ENCODE results near the gene TNFSF10. TPM values are rescaled to one million over a fixed set of nuclear protein-coding genes. Genes with fewer than 3 reads are reported as not detected.
"Not testable (repeated sequence)": the region's sequence is repeated elsewhere in the genome, so short reads cannot be mapped to it uniquely, and the experiment has no call there.

TNFSF10 gene
- total RNA-seq (ENCODE audit: low replicate concordance): 1.1 and 5.0 TPM in 2 replicates

DNA sequence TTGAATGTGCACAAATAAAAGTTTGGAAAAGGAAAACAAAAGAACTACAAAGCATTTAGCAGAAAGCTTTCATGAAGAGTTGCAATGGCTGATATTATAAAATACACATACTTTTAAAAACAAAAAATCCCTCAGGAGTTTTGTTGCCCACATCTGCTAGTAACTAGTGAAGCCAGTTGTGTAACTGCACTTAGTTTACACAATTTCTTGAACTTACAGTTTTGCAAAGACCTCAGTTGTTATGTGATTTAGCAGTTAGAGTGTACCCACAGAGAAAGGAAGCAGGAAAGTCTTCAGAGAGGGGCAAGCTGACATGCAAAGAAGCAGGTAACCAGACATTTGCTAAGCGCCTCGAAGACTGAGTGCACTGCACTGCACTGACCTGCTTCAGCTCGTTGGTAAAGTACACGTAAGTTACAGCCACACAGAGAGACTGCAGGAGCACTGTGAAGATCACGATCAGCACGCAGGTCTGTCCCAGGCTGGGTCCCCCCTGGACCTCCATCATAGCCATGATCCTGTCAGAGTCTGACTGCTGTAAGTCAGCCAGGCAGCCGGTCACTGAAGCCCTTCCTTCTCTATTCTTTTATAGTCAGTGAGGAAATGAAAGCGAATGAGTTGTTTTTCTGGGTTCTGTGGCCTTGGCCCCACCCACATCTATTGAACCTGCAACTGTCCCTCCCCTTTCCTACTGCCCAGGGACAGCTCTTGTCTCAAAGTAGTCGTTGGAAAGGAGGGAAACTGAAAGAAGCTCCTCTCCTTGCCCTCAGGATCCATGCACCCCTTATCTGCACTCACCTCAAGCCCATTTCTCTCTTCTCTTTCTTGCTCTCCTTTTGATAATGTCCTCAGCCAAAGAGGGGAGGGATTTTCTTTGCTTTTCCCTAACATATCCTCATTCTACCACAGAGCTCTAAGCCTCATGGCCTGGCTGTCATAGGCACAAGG, at the start of gene TNFSF10:
Gene TNFSF10 (minus strand): TSS at position 560 of the 948 bp plus-strand sequence. CDS start 46 bp downstream, at position 514.
- peak; percentile 27 for DNase-seq (ENCODE audit: low read depth)
- peak within 1 kb of the TSS; percentile 63 for H3K4me3 ChIP-seq (ENCODE audit: low read depth, low read length)
- TF ChIP-seq, protein P1, sequence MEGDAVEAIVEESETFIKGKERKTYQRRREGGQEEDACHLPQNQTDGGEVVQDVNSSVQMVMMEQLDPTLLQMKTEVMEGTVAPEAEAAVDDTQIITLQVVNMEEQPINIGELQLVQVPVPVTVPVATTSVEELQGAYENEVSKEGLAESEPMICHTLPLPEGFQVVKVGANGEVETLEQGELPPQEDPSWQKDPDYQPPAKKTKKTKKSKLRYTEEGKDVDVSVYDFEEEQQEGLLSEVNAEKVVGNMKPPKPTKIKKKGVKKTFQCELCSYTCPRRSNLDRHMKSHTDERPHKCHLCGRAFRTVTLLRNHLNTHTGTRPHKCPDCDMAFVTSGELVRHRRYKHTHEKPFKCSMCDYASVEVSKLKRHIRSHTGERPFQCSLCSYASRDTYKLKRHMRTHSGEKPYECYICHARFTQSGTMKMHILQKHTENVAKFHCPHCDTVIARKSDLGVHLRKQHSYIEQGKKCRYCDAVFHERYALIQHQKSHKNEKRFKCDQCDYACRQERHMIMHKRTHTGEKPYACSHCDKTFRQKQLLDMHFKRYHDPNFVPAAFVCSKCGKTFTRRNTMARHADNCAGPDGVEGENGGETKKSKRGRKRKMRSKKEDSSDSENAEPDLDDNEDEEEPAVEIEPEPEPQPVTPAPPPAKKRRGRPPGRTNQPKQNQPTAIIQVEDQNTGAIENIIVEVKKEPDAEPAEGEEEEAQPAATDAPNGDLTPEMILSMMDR (IDR thresholded peaks at IDR 0.05; ENCODE audit: insufficient read depth, low read length): no peak

DNA sequence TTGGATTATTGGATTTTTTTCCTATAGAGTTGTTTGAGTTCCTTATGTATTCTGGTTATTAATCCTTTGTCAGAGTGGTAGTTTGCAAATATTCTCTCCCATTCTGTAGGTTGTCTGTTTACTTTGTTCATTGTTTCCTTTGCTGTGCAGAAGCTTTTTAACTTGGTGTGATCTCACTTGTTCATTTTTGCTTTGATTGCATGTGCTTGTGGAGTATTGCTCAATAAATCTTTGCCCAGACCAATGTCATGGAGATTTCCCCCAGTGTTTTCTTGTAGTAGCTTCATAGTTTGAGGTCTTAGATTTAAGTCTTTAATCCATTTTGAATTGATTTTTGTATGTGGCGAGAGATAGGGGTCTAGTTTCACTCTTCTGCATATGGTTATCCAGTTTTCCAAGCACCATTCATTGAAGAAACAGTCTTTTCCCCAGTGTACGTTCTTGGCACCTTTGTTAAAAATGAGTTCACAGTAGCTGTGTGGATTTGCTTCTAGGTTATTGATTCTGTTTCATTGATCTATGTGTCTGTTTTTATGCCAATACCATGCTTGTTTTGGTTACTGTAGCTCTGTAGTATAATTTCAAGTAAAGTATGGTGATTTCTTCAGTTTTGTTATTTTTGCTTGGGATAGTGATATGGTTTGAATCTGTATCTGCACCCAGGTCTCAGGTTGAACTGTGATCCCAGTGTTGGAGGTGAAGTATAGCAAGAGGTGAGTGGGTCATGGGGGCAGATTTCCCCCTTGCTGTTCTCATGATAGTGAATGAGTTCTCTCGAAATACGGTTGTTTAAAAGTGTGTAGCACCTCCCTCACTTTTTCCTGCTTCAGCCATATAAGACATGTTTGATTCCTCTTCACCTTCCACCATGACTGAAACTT, 46.1 kb upstream of the TNFSF10 start:
- H3K4me3 ChIP-seq (ENCODE audit: low read depth, low read length): no peak overlapping the region
- DNase-seq (ENCODE audit: low read depth): no peak
- TF ChIP-seq, protein P1 (IDR thresholded peaks at IDR 0.05; ENCODE audit: insufficient read depth, low read length): no peak

DNA sequence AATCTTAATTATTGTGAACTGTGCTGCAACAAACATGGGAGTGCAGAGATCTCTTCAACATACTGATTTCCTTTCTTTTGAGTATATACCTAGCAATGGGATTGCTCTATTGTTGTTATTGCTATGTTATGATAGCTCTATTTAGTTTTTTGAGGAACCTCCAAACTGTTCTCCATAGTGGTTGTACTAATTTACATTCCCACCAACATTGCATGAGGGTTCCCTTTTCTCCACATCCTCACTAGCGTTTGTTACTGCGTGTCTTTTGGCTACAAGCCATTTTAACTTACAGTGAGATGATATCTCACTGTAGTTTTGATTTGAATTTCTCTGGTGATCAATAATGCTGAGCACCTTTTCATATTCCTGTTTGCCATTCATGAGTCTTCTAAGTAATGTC, 45.5 kb upstream of the TNFSF10 start:
- TF ChIP-seq, protein P1 (IDR thresholded peaks at IDR 0.05; ENCODE audit: insufficient read depth, low read length): no peak
- no peak for DNase-seq (ENCODE audit: low read depth)
- H3K4me3 ChIP-seq (ENCODE audit: low read depth, low read length): no peak overlapping the region

DNA sequence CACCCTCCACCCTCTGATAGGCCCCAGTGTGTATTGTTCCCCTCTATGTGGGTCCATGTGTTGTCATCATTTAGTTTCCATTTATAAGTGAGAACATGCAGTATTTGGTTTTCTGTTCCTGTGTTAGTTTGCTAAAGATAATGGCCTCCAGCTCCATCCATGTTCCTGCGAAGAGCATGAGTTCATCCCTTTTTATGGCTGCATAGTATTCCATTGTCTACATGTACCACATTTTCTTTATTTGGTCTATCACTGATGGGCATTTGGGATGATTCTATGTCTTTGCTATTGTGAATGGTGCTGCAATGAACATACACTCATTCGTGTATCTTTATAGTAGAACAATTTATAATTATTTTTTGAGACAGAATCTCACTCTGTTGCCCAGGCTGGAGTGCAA, 43.6 kb upstream of the TNFSF10 start:
- DNase-seq (ENCODE audit: low read depth); H3K4me3 ChIP-seq (ENCODE audit: low read depth, low read length): not testable (repeated sequence)

DNA sequence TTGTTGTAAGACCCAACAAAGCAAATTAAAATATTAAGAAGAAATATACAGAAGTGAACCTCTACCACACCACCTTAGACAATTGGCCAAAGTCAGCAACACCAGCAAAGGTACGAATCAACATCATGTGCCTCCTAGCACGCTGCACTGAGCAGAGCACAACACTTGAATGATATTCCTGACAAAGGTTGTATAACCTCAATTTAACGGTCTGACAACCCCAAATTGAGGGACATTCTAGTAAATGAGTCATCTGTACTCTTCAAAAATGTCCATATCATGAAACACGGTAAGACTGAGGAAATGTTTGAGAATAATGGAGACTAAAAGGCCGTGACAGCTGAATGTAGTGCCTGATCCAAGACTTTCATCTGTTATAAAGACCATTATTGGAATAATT, 41.3 kb upstream of the TNFSF10 start:
- no peak for DNase-seq (ENCODE audit: low read depth)
- no peak overlapping the region for H3K4me3 ChIP-seq (ENCODE audit: low read depth, low read length)
- TF ChIP-seq, protein P1 (IDR thresholded peaks at IDR 0.05; ENCODE audit: insufficient read depth, low read length): no peak

DNA sequence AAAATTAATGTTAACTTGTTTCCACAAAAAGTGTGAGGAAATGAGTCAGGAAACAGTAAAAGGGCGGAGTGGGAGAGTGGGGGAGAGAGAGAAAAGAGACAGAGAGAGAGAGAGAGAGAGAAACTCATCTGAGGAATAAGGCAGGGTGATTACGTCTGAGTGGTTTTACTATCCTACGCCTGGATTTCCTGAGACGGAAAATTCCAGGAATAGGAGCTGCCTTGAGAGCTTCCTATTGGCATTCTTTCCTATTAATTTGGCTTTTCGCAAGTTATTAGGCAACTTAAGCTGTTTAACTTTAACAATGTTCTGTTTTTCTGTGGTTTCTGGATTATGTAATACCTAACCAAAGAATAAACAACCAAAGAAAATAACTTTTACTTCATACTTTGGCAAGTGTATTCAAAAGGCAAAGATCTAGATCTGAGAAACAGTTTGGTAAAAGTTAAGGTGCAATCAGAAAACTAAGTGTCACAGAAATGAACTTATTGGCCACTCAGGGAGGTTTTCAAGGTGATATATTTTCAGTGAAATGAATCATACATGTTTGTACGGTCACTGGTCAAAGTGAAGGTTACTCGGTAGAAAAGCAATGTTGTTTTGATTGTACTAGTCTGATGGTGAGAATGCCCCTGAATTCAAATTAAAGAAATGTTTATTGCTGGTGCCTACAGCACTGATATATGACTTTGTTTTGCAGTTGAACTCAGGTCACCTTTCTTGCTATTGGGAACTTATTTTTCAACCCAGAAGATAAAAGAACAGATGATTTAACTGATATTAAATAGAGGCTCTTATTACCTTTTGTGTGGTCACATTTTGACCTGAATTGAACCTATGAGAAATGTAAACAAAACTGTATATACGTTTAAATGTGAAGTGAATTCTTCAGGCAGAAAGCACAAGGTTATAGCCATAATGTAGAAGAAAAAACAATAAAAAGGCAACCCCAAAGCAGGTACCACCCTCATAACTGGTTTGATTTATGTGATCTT, 39.9 kb upstream of the TNFSF10 start:
- no peak overlapping the region for H3K4me3 ChIP-seq (ENCODE audit: low read depth, low read length)
- peak; percentile 96 for DNase-seq (ENCODE audit: low read depth)
- TF ChIP-seq, protein P1 (IDR thresholded peaks at IDR 0.05; ENCODE audit: insufficient read depth, low read length): no peak

Data from fibroblast of the aortic adventitia (primary cell).